Liver (tissue), 9 donors: Measurements from ENCODE around the gene LAMA5. TPM values are rescaled to one million over a fixed set of nuclear protein-coding genes. Genes with fewer than 3 reads are reported as not detected.

Source experiments
- DNase-seq: peaks from one replicate; pipeline ENCODE4 v3.0.0-alpha.2; 2017; ENCODE audit warnings: low spot score
- H3K27ac ChIP-seq, 2 donors: one replicate each; pipeline ENCODE4 v1.7.0; 2013; ENCODE audit warnings: inconsistent platforms in 2 of 2, low read length in 2 of 2, control low read depth in 1 of 2, low read depth in 1 of 2, mild to moderate bottlenecking in 1 of 2
- H3K27me3 ChIP-seq, 4 donors: one replicate each; pipeline versions ENCODE4 v1.6.1 to v1.7.0; 2013; ENCODE audit warnings: low read length in 3 of 4, inconsistent platforms in 1 of 4, mild to moderate bottlenecking in 1 of 4, moderate library complexity in 1 of 4; ENCODE audit not compliant: control insufficient read depth in 4 of 4, insufficient read depth in 4 of 4
- H3K36me3 ChIP-seq, 4 donors: one replicate each; pipeline versions ENCODE4 v1.6.1 to v1.7.0; 2013; ENCODE audit warnings: low read length in 3 of 4, mild to moderate bottlenecking in 3 of 4, low read depth in 1 of 4, moderate library complexity in 1 of 4; ENCODE audit not compliant: control insufficient read depth in 4 of 4, insufficient read depth in 3 of 4
- H3K4me1 ChIP-seq, 4 donors: one replicate each; pipeline versions ENCODE4 v1.6.1 to v1.7.0; 2013; ENCODE audit warnings: low read length in 3 of 4, mild to moderate bottlenecking in 3 of 4, moderate library complexity in 1 of 4; ENCODE audit not compliant: control insufficient read depth in 4 of 4, insufficient read depth in 4 of 4
- H3K4me3 ChIP-seq, 3 donors: one replicate each; pipeline versions ENCODE4 v1.6.1 to v1.7.0; 2013; ENCODE audit warnings: low read length in 3 of 3, control low read depth in 1 of 3, low read depth in 1 of 3, mild to moderate bottlenecking in 1 of 3
- H3K9ac ChIP-seq, 2 donors: one replicate each; pipeline ENCODE4 v1.7.0; 2013; ENCODE audit warnings: low read length in 2 of 2, mild to moderate bottlenecking in 2 of 2, moderate library complexity in 2 of 2, control low read depth in 1 of 2, low read depth in 1 of 2
- H3K9me3 ChIP-seq, 4 donors: one replicate each; pipeline versions ENCODE4 v1.6.1 to v1.7.0; 2013; ENCODE audit warnings: low read length in 3 of 4; ENCODE audit not compliant: control insufficient read depth in 4 of 4
- CTCF ChIP-seq: fragments of 150-350 bp; IDR thresholded peaks from 2 replicates; pipeline ENCODE4 v1.5.1; 2017; ENCODE audit warnings: improper control_type of control experiment, low read depth, low read length; ENCODE audit not compliant: missing input control
- EGR1 ChIP-seq, 2 donors: IDR thresholded peaks; 2 replicates each; pipeline ENCODE4 v1.6.1; 2016 to 2018; ENCODE audit warnings: antibody characterized with exemption in 2 of 2, low read depth in 2 of 2
- FOXA1 ChIP-seq: IDR thresholded peaks from 2 replicates; pipeline ENCODE4 v1.6.1; 2016; ENCODE audit warnings: antibody characterized with exemption
- FOXA2 ChIP-seq: IDR thresholded peaks from 2 replicates; pipeline ENCODE4 v1.6.1; 2016; ENCODE audit warnings: antibody characterized with exemption
- GABPA ChIP-seq, 2 donors: IDR thresholded peaks in 1 of 2; conservative IDR thresholded peaks in 1 of 2; 2 replicates each; pipeline ENCODE4 v1.6.1; 2016; ENCODE audit warnings: antibody characterized with exemption in 2 of 2, mild to moderate bottlenecking in 1 of 2, moderate library complexity in 1 of 2
- HNF4A ChIP-seq, 2 donors: conservative IDR thresholded peaks; 2 replicates each; pipeline ENCODE4 v1.6.1; 2016; ENCODE audit warnings: antibody characterized with exemption in 2 of 2, mild to moderate bottlenecking in 2 of 2
- HNF4G ChIP-seq: IDR thresholded peaks from 2 replicates; pipeline ENCODE4 v1.6.1; 2016; ENCODE audit warnings: antibody characterized with exemption
- JUND ChIP-seq, 2 donors: IDR thresholded peaks; 2 replicates each; pipeline ENCODE4 v1.6.1; 2016; ENCODE audit warnings: antibody characterized with exemption in 2 of 2
- NR2F2 ChIP-seq: IDR thresholded peaks from 2 replicates; pipeline ENCODE4 v1.6.1; 2016; ENCODE audit warnings: antibody characterized with exemption
- RAD21 ChIP-seq, 2 donors: IDR thresholded peaks; 2 replicates each; pipeline ENCODE4 v1.6.1; 2016; ENCODE audit warnings: antibody characterized with exemption in 2 of 2, mild to moderate bottlenecking in 2 of 2
- REST ChIP-seq: IDR thresholded peaks from 2 replicates; pipeline ENCODE4 v1.6.1; 2016; ENCODE audit warnings: antibody characterized with exemption, mild to moderate bottlenecking
- RXRA ChIP-seq, 2 donors: IDR thresholded peaks; 2 replicates each; pipeline ENCODE4 v1.6.1; 2017 to 2018; ENCODE audit warnings: antibody characterized with exemption in 2 of 2, mild to moderate bottlenecking in 1 of 2
- SP1 ChIP-seq: IDR thresholded peaks from 2 replicates; pipeline ENCODE4 v1.6.1; 2018; ENCODE audit warnings: antibody characterized with exemption, mild to moderate bottlenecking
- TAF1 ChIP-seq: conservative IDR thresholded peaks from 2 replicates; pipeline ENCODE4 v1.6.1; 2016; ENCODE audit warnings: antibody characterized with exemption, mild to moderate bottlenecking
- YY1 ChIP-seq: IDR thresholded peaks from 2 replicates; pipeline ENCODE4 v1.6.1; 2016; ENCODE audit warnings: antibody characterized with exemption, mild to moderate bottlenecking
- WGBS: extraction: QIAGEN DNeasy Blood & Tissue Kit; methylation state at CpG from one replicate; pipeline ENCODE4 v1.1.7; 2013; 5-methylcytosine and 5-hydroxymethylcytosine counted together
- polyA plus RNA-seq, 2 donors: library from polyadenylated mRNA; stranded (reverse) in 1 of 2; unstranded in 1 of 2; fragments of 200-250 nt in 1 of 2; fragments of >200 nt in 1 of 2; fragmentation: Nextera tagmentation in 1 of 2; extraction: Ambion mirVana in 1 of 2; gene quantifications; one replicate each; pipeline versions ENCODE4 v1.2.1 to v1.2.3, GENCODE V29; 2013 to 2015
- total RNA-seq, 2 donors: library from RNA; depleted of rRNA; stranded (reverse); fragments of >200 nt; gene quantifications; one replicate each; pipeline ENCODE4 v1.2.3, GENCODE V29; 2014
- TF ChIP-seq, protein P1 (sequence below): IDR thresholded peaks from 2 replicates; pipeline ENCODE4 v1.6.1; 2016; ENCODE audit warnings: antibody characterized with exemption
- TF ChIP-seq, protein P2 (sequence below): IDR thresholded peaks from 2 replicates; pipeline ENCODE4 v1.6.1; 2016; ENCODE audit warnings: antibody characterized with exemption
- TF ChIP-seq, protein P3 (sequence below): IDR thresholded peaks from 2 replicates; pipeline ENCODE4 v1.6.1; 2016; ENCODE audit warnings: antibody characterized with exemption
- donor health status: healthy.
- donor health status: healthy.
- donor health status: healthy.
- donor health status: healthy.
- donor health status: healthy.

The LAMA5 gene
- total and polyA plus RNA-seq, 4 donors, result 3.6 to 40.2 (median 13.7) TPM

GRCh38 chr20:62370807-62371587, 3.9 kb upstream of the LAMA5 start:
- peaks cover 34 to 67% (median 44%) of the 10 kb centered on the region in 4 donors for H3K4me1 ChIP-seq
- no peak overlapping the region for H3K9ac ChIP-seq
- no peak overlapping the region for H3K4me3 ChIP-seq
- WGBS, result 63% methylated on average over 18 of the region's 18 CpGs
- H3K27ac ChIP-seq, result peak overlapping the region; percentile 55 to 57
- H3K36me3 ChIP-seq, result no peaks in the 10 kb centered on the region
- H3K27me3 ChIP-seq, result no peaks in the 10 kb centered on the region
- peak in 1 of 2 donors; percentile 8 for TF ChIP-seq JUND (IDR thresholded peaks at IDR 0.05)
- no peak for TF ChIP-seq TAF1
- TF ChIP-seq HNF4A (conservative IDR thresholded peaks at IDR 0.05), result peak in 1 of 2 donors; percentile 96
- no peak for TF ChIP-seq CTCF
- TF ChIP-seq, protein P1, sequence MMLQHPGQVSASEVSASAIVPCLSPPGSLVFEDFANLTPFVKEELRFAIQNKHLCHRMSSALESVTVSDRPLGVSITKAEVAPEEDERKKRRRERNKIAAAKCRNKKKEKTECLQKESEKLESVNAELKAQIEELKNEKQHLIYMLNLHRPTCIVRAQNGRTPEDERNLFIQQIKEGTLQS, result no peak
- peak in 1 of 2 donors; percentile 20 for TF ChIP-seq GABPA (IDR thresholded peaks at IDR 0.05 in 1 of 2, conservative IDR thresholded peaks at IDR 0.05 in 1 of 2)
- TF ChIP-seq SP1, result no peak
- no peak for TF ChIP-seq RAD21 (IDR thresholded peaks at IDR 0.05)
- no peak for TF ChIP-seq HNF4G
- TF ChIP-seq, protein P2, sequence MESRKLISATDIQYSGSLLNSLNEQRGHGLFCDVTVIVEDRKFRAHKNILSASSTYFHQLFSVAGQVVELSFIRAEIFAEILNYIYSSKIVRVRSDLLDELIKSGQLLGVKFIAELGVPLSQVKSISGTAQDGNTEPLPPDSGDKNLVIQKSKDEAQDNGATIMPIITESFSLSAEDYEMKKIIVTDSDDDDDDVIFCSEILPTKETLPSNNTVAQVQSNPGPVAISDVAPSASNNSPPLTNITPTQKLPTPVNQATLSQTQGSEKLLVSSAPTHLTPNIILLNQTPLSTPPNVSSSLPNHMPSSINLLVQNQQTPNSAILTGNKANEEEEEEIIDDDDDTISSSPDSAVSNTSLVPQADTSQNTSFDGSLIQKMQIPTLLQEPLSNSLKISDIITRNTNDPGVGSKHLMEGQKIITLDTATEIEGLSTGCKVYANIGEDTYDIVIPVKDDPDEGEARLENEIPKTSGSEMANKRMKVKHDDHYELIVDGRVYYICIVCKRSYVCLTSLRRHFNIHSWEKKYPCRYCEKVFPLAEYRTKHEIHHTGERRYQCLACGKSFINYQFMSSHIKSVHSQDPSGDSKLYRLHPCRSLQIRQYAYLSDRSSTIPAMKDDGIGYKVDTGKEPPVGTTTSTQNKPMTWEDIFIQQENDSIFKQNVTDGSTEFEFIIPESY, result no peak
- TF ChIP-seq RXRA (IDR thresholded peaks at IDR 0.05), result peak in 1 of 2 donors; percentile 82
- peak; percentile 28 for TF ChIP-seq REST
- TF ChIP-seq YY1, result no peak
- TF ChIP-seq NR2F2, result no peak
- TF ChIP-seq EGR1 (IDR thresholded peaks at IDR 0.05; ENCODE audit: low read depth in 2 of 2), result no peak
- no peak for TF ChIP-seq FOXA1
- TF ChIP-seq, protein P3, sequence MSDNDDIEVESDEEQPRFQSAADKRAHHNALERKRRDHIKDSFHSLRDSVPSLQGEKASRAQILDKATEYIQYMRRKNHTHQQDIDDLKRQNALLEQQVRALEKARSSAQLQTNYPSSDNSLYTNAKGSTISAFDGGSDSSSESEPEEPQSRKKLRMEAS, result no peak
- TF ChIP-seq FOXA2, result peak; percentile 16
- no peak for DNase-seq
- H3K9me3 ChIP-seq, result no peaks in the 10 kb centered on the region
